Measurements from ENCODE around the gene COPE.

DNA sequence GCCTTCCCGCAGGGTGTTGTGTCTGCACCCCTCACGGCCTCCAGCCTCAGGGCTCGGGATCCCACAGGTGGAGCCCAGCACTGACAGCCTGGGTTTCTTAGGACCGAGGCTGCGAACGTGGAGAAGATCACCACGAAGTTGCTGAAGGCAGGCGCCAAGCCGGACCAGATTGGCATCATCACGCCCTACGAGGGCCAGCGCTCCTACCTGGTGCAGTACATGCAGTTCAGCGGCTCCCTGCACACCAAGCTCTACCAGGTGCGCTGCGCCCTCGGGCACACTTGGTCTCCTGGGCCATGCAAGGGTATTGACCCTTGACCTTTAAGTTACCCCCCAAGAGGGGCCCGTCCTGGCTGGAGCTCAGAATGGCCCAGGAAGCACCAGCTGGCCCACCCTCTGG is 58.5 kb downstream of the COPE start:
- no peak for TF ChIP-seq POLR2A (IDR thresholded peaks at IDR 0.05)
- TF ChIP-seq, protein P1, sequence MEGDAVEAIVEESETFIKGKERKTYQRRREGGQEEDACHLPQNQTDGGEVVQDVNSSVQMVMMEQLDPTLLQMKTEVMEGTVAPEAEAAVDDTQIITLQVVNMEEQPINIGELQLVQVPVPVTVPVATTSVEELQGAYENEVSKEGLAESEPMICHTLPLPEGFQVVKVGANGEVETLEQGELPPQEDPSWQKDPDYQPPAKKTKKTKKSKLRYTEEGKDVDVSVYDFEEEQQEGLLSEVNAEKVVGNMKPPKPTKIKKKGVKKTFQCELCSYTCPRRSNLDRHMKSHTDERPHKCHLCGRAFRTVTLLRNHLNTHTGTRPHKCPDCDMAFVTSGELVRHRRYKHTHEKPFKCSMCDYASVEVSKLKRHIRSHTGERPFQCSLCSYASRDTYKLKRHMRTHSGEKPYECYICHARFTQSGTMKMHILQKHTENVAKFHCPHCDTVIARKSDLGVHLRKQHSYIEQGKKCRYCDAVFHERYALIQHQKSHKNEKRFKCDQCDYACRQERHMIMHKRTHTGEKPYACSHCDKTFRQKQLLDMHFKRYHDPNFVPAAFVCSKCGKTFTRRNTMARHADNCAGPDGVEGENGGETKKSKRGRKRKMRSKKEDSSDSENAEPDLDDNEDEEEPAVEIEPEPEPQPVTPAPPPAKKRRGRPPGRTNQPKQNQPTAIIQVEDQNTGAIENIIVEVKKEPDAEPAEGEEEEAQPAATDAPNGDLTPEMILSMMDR (IDR thresholded peaks at IDR 0.05) = no peak
